HL-60 (cell line): ENCODE results near the gene EXOSC9.

ENCODE experiments used
- CTCF ChIP-seq: IDR thresholded peaks from one replicate; pipeline ENCODE4 v1.5.1; 2011; ENCODE audit warnings: low read length, control low read depth, inconsistent platforms; ENCODE audit not compliant: insufficient read depth
- POLR2AphosphoS5 ChIP-seq: IDR thresholded peaks from 2 replicates; pipeline ENCODE4 v1.6.1; 2012; ENCODE audit warnings: low read depth

DNA sequence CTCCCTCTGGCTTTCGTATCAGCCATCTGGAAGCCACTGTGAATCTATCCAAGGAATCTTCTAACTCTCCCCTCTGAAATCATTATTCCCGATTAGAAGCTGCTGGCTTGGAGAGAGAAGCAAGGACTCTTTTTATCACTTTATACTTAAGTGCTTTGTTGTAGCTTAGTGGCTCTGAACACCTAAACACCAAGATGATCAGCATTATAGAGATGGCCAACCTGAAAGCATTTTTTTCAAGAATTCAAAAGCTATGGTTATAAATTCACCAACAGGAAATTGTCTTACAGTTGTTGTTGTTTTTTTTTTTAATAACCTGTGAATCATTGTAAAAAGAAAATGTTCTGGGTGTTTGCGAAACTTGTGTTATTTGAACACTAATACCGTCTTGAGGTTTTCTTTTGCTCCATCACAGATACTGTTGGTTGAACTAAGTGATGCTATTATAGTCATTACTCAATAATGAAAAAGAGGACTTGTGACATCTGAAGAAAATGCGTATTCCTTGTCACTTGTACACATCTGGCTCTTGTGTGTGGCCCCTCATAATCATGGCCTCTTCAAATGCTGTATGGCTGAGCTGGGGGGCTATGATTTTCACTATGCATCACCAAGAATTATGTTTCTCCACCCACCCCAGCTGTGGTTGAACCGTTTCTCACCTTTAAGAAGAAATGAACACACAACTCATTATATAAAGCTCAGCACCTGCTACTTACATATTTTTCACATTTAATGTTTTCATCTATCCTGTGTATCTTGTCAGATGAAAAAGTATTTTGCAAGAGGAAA lies 24.3 kb upstream of the EXOSC9 start:
- TF ChIP-seq CTCF (no peak), POLR2AphosphoS5 (no peak)
